ENCODE data around the gene NDRG2.

DNA sequence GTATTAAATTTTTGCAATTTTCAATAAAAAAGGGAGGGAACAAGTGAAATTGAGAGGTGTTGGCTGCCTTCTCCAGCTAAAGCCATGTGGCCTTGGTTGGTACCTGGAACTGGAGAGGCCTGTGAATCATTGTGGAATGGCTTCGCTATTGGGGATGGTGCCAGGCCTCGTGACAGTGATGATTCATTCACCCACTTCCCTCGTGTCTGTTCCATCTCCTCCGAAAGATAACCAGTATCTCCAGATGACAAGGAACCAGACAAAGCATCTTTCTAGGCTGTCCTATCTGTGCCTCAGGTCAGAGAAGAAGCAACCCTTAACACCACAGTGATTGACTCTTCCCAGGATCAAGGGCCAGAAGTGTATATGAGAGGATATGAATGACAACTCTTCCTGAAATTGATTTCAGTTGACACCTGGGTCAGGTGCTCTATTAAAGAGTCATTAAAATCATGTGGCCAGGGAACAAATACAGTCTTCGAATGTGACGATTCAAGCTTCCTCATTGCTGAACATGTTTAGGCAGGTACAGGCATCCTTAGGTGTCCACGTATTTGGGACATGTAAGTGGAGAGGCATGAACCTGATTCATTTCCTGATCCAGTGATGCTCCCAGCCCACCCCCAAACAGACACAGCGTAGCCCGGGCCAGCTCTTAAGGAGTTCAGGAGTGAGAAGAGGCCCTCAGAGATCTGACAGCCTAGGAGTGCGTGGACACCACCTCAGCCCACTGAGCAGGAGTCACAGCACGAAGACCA lies 17.0 kb upstream of the NDRG2 start, which contains the start of gene RNASE7:
- TF ChIP-seq RBAK (tag by site-specific recombination; IDR thresholded peaks at IDR 0.05) (no peak), TCF7L2 (IDR thresholded peaks at IDR 0.05; ENCODE audit: borderline replicate concordance, low read depth, low read length) (no peak), ZNF324 (tag by site-specific recombination; IDR thresholded peaks at IDR 0.05) (no peak), ZNF335 (tag by site-specific recombination; conservative IDR thresholded peaks at IDR 0.05) (no peak), CTCF (tag by site-specific recombination; IDR thresholded peaks at IDR 0.05) (no peak), ZSCAN18 (tag by site-specific recombination; IDR thresholded peaks at IDR 0.05) (no peak)
